SHP77 treated with DMSO at 0.1 percent for 48 hours (cell line): ENCODE data around the gene PPP2R1B.
"Not testable (repeated sequence)": the region's sequence is repeated elsewhere in the genome, so short reads cannot be mapped to it uniquely, and the experiment has no call there.

ENCODE experiments used
- DNase-seq: peaks from one replicate; lab custom pipeline; 2025; lab: John Stamatoyannopoulos, UW

Gene PPP2R1B

DNA sequence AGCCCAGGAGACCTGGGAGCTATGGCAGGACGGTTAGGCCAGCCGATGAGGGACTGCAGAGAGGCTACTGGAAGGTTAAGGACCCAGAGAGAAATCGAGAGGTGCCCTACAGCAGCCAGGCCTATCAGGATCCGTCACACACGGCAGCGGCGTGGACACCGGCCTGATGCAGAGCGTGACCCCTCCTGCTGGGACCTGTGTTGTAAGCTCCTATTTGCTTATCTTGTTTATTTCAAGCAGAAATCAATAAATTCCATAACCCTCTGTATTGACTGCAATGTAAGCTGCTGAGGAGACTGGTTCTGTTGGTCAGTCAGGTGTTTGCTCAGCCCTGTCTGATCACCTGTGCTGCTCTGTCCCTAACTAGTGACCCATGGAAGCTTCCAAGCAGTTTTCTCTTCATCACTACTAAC is 39.9 kb downstream of the PPP2R1B start:
- no peak for DNase-seq

DNA sequence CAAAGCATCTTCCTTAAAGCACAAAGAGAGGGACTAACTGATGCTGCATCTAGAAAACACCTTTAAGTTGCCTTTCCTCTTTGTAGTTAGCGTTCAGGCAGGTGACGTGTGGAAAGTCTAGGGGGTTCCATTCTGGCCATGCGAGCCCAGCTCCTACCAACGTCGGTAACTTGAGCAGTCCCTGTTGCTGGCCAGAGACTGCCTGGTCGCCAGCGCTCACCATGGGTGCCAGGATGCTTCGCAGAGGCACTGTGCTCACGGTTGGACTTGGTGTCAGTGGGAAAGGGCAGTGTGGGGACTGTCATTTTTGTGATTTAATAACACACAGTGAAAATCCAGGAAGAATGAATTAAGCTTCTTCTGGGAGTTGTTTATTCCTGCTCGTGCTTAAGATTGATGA is 40.6 kb downstream of the PPP2R1B start:
- no peak for DNase-seq

DNA sequence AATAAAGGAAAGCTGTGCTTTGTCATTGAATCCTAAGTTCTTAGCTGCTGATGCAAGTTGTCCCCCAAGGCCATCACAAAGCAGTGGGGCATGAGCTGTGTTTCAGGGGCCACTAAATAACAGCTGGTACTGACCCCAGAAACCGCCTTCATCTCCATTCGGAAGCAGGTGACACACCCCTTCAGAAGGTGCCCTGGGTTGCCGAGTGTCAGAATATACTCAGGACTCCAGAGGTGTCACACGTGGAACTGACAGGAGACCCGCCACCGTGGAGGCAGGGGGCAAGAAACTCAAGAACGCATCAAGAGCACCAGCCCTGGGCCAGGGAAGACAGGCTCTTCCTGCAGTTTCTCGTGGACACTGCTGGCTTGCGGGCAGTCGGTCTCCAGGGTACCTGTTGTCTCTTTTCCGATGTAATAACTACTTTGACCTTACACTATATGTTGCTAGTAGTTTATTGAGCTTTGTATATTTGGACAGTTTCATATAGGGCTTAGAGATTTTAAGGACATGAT is 41.5 kb downstream of the PPP2R1B start:
- no peak for DNase-seq

DNA sequence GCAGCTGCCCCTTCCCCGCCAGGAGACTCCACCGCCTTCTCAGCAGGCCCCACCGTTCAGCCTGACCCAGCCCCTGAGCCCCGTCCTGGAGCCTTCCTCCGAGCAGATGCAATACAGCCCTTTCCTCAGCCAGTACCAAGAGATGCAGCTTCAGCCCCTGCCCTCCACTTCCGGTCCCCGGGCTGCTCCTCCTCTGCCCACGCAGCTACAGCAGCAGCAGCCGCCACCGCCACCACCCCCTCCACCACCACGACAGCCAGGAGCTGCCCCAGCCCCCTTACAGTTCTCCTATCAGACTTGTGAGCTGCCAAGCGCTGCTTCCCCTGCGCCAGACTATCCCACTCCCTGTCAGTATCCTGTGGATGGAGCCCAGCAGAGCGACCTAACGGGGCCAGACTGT is 42.6 kb downstream of the PPP2R1B start:
- DNase-seq: no peak

DNA sequence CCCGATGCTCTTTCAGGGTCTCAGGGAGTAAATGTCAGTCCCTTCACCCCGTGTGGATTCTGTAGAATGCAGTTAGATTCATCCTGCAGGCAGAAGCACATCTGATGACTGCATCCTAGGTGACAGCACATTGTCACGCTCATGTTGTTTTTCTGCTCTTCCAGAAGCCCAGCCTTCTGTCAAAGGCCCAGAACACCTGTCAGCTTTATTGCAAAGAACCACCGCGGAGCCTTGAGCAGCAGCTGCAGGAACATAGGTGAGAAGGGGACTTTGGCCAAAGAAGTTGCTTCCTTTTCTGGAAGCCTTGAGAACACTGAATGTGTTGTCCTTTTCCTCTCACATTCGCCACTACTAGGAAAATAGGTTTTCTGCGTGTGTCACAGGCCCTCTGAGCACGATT is 43.7 kb downstream of the PPP2R1B start:
- DNase-seq: no peak

DNA sequence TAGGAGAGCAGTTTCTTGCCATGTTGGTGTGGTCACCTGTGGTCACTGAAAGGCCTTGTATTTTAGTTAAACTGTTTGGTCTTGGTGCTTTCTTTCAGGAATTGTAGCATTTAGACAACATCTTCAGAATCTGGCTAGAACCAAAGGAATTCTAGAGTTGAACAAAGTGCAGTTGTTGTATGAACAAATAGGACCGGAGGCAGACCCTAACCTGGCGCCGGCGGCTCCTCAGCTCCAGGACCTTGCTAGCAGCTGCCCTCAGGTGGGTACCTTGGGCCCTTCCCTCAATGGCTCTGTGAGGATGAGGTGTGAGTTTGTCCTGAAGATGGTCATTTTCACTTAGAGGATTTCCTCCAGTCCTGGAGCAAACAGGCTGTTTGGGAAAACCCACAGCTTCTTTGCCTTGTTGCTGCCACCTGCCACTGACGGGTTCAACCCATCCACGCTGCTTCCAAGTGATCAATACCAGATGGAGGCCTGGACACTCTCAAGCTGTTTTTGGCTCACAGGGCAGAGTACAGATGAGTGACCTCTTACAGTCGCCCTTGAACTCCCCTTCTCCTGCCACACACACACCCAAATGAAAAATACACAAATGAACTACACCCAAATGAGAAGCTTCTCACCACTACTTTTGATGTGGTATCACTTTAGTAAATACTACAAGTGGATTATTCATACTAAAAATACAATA is 45.2 kb downstream of the PPP2R1B start:
- no peak for DNase-seq

DNA sequence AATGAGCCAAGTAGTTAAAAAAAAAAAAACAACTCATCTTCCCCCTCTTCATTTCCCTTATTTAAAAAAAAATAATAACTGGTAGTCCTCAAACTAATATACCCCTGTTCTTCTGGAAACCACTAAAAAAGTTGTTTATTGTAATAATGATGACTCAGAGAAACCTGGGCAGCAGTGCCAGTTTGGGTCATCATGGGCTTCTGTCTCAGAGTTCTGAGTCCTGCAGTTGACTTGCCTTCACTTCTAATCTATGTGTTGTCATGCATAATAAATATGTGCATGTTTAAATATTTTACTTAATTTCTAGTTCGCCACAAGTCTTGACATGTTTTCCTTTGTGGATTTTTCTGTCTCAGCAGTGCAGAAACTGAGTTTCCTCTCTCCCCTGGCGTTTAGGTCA is 46.8 kb downstream of the PPP2R1B start:
- DNase-seq: no peak

DNA sequence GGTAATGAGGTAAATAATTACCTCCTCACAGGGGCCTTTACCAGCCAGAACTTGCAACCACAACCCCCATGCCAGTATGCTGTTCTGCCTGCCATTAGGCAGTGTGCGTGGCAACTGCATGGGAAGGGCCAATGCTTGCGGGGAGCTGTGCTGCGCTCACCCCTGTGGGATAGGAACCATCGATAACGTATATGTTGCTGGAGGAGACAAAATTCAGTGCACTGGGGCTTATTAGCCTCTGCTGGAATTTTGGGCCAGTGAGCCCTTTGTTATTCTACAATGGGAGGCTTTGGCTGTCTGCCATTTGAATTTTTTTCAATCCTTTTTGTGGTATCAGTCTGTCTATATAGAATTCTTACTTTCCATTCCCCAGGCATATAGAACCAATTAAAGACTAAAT is 47.3 kb downstream of the PPP2R1B start:
- DNase-seq: no peak

DNA sequence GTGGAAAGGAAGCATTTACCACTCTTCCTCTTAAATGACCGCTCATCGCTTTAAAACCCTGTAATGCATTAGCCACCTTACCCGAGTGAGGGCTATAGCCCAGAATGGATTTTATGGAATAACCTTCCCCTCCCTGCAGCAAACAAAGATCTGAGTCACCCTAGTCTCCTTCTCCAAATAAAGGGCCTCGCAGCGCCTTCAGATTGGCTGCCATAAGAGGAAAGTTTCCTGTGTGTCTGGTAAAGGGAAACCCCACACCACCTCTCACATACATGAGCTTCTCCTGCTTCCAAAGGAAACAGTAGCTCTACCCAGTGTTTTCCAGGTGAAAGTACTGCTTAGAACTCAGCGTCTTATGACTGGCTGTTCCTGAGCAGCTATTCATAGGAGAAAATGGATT is 47.8 kb downstream of the PPP2R1B start:
- DNase-seq: no peak

DNA sequence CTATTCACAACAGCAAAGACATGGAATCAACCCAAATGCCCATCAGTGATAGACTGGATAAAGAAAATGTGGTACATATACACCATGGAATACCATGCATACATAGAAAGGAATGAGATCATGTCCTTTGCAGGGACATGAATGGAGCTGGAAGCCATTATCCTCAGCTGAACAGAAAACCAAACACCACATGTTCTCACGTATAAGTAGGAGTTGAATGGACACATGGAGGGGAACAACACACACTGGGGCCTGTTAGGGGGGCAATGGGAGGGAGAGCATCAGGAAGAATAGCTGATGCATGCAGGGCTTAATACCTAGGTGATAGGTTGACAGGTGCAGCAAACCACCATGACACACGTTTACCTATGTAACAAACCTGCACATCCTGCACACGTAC is 48.5 kb downstream of the PPP2R1B start:
- DNase-seq: not testable (repeated sequence)

DNA sequence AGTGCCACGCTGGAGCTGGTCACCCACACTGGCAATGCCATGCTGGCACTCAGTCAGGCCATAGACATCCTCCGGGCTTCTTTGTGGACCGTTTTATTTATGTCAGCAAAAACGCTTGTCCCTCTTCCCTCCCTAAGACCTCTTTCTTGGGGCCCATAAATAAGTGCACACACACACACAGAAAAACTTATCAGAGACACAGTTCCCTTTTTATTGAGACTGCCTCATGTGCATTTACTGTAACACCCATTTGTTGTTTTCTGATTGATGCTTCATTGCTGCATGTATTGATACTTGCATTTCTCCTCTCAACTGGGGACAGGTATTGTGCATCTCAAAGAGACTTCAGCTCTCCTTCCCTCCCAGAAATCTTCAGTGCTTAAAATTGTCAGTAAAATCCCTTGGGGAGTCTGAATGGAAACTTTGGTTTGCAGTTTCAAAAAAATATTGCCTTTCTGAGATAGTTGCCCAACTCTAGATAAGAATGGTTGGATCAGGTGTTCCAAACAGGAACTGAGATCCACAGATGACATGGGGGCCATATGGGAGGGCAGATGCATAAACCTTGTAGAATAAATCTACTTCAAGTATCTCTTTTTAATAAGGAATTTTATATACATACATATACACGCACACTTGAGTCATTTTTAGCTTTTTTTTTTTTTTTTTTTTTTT is 50.9 kb downstream of the PPP2R1B start:
- DNase-seq: no peak

DNA sequence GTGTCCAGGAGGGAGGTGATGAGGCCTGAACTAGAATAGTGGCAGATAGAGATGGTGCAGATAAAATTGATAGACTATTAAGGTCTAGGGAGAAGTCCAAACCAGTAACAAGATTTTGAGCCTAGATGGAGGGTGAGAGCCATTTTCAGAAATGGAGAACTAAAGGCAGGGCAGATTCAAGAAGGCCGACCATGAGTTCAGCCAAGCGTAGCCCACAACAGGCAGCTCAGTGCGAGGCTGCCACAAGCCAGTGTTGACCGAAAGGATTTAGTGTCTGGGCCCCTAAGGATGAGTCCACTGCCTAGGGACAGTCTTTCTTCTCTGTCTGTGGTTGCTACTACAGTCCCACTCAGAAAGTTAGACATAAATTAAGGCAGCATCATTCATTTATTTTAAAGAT is 51.7 kb downstream of the PPP2R1B start:
- no peak for DNase-seq

DNA sequence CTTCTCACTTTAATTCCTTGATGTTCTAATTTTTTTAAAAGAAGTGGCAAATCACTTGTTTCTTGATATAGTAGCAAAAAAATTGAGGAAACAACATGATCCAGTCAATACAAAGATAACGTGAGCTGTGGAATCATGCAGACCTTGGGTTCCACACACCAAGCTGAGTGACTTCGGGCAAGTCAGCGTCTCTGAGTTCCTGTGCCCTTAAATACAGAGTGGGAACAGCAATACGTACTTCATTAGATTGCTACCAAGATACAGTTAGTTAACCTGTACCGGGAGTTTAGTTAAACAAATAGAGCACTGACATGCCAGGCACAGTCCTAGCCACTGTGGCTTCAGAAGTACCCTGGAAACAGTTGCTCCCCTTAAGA is 58.5 kb downstream of the PPP2R1B start:
- DNase-seq: no peak

DNA sequence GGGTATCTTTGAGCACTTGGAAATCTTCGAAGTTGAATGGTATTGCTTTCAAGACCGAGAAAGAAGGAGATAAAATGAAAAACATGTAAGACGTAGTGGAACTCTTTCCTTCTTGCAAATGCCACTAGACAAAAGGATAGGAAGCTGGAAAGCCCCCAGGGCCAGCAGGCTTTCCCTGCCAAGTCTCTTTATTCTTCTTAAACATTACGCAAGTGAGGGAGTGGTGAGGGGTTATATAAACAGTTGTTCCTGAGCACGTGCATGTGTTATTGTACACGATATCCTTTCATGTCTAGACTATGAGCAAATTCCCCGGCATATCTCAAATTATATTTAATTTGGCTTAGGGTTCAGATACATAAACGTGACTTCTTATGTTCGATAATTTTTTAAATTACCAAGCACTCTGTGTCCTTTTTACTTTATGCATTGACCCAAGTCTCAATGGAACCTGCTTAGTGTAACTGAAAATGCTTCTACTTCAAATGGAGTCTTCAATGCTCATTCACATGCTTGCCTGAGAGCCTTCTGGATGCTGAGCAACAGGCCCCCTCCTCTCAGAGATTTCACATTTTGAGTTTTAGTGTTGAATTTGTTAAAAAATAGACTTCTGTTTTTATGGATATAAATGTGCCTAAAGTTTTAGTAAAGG is 59.0 kb downstream of the PPP2R1B start:
- DNase-seq: no peak

DNA sequence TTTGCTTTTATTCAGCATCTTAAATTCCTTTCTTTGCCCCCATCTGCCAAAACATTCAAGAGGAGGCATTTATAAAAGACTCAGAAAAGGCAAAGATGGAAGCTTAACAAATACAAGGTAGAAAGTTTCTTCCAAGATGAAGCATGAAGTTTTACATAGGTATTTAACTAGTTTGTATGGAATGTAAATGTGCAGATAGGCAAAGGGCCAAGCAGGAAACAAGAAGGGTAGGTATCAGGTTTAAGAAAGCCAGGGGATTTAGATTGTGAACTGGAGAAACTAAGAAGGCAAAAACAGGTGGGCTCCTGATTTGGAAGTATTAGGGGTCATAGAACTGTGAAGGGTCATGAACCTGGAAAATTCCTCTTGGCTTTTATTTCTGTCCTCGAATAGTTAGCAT is 62.6 kb downstream of the PPP2R1B start:
- no peak for DNase-seq

DNA sequence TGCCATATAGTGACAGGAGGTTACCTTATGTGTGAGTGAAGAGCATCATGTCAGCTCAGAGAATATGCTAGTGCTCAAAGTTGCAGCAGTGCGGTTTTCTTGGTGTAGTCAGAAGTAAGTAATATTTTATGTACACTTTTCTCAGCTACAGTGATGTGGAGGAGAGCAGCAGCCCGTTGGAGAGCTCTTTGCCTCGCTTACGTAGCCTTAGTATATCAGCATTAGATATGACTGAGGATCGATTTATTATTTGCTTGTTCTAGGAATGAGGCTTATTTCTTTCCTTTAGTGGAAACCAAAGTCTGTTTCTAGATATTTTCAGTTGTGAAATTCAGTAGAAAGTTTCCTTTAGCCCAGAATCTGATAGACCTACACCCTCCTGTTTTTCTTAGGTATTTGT is 63.6 kb downstream of the PPP2R1B start:
- no peak for DNase-seq

DNA sequence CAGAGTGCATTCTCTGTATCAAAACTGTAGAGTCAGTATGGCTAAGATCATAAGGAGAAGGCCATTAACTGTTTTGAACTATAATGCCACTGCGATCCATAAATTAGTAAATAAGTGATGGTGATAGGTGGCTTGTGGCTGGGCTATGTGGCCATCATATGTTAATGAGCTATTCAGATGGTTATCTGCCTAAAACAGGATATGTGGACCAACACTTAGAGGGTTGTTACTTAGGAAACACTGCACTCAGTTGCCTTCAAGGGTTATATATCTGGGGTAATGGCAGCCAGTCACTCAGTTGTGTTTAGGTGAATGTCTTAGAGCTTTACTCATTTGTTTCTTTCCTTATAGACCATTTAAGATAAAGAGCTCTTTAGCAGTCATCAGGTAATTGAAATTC is 66.0 kb downstream of the PPP2R1B start:
- DNase-seq: no peak

DNA sequence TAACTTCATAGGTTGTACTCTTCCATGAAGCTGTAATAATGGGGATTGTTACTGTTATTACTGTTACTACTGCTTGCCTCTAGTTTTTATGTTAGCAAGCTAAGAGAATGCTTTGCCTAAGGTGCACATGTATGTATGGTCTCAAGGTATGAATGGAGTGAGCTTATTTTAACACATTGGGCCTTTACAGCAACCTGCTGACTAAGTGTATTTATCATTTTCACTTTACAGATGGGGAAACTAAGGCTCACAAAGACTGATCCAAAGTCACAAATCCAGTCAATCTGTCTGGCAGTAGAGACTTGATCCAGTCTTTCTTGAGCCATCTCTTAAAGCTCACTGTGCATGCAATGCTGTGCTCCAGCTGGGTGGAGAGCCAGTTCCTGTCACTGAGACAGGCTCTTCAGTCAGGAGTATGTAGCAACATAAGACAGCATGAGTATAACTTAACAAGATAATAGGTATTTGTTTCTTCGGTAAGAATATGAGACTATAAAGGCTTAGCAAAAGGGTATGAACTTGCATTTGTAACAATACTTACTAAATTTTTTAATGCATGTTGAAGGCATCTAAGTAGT is 66.5 kb downstream of the PPP2R1B start:
- DNase-seq: no peak

DNA sequence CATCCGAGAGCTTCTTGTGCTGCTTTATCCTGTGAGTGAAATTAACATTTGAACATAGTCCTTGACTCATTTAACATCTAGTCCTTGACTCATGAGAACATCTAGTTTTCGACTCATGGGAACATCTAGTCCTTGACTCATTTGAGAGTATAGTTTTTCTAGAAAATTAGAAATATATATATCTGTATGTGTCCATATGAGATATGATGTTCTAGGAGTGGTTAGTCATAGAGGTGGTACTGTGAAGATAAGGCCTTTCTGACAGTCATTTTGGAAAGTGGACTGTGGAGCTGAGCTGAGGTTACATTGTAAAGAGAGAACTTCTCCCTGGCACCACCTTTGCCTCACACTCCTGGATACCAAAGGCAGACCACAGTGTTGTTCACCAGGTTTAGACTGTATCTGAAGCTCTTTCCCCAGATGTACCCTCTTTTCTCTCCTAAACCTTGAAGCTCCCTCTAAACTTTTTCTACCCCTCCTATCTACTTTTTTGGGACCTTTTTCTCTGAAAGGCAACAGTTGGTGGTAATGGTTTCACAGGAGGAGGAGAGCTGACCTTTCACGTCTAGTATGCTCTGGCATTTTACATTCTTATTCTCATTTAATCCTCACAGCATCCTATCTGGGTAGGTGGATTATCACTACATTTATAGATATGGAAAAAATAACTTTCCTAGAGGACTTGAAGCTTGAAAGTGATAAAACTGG is 67.2 kb downstream of the PPP2R1B start:
- no peak for DNase-seq

DNA sequence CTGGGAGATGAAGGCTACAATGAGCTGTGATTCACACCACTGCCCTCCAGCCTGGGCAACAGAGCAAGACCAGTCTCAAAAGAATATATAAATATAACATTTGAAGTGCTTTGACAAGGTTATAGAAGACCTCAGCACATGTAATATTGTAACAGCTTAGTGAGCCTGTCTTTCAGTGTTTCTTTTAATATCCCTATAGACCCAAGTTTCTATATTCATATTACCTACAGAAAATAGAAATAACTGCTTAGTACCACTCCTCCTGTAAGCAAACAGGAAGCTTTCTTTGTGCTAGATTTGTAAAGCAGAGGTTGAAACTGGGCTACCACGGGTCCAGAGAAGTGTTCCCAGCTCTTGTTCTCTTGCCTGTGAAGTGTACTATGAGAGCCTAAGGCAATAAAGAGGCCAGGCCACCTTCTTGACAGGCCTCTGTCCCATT is 68.2 kb downstream of the PPP2R1B start:
- DNase-seq: no peak

DNA sequence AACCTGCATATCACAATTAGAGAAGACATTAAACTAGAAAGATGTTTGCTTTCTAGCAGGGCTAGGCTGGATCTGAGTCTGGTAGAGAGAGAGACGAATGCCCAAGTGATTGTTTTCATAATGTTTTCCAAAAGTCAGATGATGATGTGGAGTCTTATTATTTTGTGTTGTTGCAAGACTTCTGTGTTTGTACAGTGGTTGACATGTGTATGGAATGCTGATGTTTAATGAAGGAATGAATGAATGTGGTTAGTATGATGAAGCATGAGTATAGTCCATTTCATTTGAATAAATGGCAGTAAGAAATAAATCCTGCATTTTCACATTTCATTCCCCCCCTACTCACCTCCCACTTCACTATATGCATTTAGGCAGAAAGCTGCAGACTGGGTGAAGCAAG is 69.6 kb downstream of the PPP2R1B start:
- DNase-seq: no peak

DNA sequence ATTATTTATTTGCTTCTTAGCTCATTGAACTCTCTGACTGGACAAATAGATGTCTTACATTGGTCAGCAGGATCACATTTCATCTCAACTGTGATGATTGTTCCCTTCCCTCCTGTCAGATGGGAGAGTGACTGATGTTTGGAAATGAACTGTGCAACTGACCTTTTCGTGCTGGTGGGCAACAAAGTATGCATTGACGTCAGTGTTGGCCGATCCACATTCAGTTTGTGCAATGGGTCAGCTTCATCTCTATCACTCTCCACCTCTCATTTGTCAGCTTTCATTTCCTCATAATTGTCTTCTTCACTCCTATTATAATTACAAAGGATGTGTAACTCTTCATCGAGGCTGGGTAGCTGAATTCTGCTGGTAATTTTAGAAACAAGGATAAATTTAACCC is 71.3 kb downstream of the PPP2R1B start:
- DNase-seq: peak; percentile 92
